NOMO-1 (cell line): ENCODE data around the gene LARP4.
"Not testable (repeated sequence)": the region's sequence is repeated elsewhere in the genome, so short reads cannot be mapped to it uniquely, and the experiment has no call there.

ENCODE experiments used
- DNase-seq, 2 experiments: peaks; one replicate each; lab custom pipeline; 2025; ENCODE audit not compliant: unreplicated experiment in 2 of 2; lab: John Stamatoyannopoulos, UW

The LARP4 gene

DNA sequence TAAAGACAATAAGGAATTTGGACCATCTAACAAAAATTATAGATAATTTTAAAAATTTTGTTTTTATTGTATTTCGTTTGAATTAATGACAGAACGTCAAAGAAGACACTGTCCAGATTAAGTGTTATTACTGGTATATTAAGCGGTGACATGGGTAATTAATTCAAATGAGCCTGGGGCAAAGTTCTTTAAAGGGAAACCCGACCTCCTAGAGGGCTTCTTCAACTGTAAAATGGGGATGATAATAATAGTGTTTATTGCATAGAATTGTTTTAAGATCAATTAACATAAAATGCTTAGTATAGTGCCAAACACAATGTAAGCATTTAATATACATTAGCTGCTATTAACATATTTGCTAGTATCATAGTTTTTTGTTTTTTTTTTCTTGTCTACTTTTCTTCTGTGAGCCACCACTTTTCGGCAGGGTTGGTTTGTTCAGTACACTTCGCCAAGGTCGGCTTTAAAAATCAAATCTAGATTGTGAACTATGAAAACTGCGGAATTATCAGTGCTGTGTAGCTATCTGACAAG lies 514 bp upstream of the LARP4 start:
- no peak for DNase-seq

DNA sequence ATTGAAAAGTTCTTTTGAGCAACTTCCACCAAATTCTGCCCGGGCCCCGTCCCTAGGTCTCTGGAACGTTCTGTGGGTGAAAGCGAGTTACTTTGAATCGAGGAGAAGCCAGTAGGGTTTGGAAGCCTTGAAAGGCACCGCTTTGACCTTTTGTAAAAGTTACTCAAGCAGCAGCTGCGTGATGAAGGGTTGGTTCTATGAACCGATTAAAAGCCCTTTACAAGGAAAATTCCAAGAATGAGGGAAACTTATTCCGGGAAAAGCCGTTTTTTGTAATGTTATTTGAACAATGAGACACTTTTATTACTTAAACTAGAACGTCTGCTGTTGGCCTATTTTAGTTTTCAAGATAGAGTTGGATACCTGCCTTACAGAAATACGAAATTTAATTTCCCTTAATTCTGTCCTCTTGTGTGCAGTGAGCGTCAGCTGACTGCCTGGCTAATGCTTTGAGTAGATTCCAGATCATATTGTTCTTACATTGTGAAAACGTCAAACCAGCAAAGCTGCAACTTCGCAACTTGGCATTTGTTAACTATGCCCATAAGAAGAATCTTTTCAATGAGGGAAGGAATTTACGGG lies 906 bp downstream of the LARP4 start:
- DNase-seq: no peak

DNA sequence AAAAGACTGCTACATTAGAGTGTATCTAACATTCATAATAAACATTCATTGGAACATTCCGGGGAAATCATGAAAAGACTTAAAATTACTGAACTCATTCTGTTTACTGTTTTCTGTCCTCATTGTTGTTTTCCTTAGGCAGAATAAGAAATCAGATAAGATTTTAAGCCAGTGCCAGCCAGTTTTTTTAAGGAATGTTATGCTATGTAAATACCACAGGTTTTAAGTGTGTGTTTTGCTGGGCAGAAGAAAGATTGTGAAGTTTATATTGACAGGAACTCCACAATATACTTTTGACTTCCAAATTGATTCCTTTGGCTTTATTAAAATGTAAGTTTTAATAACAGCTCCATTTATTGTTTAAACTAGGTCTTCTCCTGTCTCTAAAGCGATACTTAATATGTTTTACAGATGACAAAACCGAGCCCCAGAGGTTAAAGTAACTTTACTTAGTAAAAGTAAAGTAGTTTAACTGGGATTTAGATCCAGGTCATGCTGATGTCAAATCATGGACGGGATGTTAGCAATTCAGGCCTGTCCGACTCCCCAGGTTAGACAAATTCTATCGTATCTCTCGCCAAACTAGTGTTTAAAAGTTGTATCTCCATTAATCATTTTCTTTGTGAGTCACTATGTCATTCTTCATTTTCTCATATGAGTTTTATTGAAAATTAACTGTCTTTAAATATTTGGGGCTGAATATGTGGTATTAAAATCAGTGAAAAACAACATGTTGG lies 1.7 kb downstream of the LARP4 start:
- DNase-seq: no peak

DNA sequence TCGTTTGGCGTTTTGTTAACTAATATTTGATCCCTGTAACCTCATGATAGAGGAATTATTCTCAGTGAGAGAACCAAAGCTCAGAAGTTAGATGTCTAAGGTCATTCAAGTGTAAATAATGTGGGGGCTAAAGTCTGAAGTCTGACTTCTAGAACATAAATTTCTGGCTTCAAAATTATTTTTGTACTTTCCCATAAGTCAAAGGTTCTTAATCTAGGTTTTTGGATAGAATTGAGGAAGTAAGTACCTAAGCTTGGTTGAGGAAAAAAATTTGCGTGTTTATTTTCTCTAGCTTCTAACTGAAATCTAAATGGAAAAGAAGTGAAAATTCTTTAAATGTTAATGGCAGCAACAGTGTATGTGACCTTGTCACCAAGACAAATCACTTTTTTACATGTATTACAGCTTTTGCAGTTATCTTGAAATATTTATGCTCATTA lies 2.3 kb downstream of the LARP4 start:
- peak in 1 of 2 experiments; percentile 44 for DNase-seq

DNA sequence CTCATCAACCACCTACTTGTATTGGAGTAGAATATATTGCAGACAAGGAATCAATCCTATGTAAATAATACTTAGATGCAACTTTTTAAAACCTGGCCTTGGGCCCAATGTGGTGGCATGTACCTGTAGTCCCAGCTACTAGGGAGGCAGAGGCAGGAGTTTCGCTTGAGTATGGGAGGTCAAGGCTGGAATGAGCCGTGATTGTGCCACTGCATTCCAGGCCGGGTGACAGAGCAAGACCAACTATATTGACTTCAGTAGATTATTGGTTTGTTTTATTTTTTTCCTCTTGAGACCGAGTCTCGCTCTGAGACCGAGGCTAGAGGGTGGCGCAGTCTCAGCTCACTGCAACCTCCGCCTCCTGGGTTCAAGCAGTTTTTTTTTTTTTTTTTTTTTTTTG lies 3.6 kb downstream of the LARP4 start:
- DNase-seq: no peak

DNA sequence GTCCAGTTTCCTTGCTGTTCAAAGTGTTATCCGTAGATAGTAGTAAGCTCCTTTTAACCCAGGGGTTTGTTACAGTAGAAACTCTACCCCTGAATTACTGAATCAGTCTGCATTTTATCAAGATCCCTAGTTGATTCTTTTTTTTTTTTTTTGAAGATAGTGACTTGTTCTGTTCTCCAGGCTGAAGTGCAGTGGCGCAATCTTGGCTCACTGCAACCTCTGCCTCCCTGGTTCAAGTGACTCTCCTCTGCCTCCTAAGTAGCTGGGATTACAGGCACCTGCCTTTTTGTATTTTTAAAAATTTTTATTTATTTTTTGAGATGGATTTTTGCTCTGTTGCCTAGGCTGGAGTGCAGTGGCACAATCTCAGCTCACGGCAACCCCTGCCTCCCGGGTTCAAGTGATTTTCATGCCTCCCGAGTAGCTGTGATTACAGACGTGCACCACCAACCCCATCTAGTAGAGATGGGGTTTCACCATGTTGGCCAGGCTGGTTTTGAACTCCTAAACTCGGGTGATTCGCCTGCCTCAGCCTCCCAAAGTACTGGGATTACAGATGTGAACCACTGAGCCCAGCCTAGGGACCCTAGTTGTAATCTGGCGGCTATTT lies 10.5 kb downstream of the LARP4 start:
- DNase-seq: no peak

DNA sequence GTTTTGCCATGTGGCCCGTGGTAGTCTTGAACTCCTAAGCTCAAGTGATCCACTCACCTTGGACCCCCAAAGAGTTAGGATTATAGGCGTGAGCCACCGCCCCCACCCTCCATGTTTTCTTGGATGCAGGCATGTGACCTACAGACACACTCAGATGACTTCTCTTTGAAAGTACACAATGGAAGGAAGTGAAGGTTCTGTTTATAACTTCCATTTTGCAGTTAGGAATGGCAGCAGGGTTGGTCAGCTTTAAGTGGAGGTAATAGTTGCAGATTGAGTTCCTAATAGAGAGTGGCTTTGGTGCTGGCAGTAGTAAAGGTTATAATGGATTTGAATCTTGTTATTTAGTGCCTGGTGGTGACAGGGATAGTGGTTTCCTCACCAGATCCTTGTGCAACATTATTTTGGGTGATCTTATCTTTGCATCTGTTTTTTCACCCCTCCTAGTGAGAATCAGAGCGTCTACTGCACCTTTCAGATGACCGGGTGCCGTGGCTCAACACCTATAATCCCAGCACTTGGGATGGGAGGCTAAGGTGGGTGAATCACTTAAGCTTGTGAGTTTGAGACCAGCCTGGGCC lies 15.3 kb downstream of the LARP4 start:
- DNase-seq: no peak

DNA sequence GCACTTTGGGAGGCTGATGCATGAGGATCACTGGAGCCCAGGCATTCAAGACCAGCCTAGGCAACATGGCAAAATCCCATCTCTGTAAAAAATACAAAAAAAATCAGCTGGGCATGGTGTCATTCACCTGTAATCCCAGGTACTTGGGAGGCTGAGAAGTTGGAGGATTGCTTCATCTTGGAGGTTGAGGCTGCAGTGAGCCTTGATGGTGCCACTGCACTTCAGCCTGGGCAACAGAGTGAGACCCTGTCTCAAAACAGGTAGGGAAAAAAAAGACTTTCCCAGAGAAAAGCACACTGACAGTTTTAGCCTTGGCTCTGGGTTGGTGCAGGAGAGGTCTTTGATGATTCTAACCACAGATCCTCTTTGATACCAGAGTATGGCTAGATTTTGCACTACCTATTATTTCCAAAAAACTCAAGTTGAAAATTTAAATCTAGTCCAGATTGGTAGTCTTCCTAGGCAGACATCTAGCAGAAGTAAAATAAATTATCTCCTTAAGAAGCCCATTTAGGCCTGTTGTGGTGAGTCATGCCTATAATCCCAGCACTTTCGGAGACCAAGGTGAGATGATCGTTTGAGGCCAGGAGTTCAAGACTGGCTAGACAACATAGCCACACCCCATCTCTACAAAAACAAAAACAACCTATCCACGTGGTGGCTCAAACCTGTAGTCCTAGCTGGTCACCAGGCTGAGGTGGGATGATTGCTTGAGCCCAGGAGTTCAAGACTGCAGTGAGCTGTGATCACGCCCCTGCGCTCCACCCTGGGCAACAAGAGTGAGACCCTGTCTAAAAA lies 18.6 kb downstream of the LARP4 start:
- no peak for DNase-seq

DNA sequence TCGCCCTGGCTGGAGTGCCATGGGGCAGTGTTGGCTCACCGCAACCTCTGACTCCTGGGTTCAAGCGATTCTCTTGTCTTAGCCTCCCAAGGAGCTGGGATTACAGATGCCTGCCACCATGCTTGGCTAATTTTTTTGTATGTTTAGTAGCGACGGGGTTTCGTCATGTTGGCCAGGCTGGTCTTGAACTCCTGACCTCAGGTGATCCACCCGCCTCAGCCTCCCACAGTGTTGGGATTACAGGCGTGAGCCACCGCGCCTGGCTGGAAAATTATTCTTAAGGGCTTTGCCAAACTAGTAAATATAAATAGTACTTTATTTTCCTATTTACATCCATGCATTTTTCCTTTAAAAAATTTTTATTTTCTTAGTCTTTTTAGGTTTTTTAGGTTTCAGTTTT lies 22.2 kb downstream of the LARP4 start:
- not testable (repeated sequence) for DNase-seq

DNA sequence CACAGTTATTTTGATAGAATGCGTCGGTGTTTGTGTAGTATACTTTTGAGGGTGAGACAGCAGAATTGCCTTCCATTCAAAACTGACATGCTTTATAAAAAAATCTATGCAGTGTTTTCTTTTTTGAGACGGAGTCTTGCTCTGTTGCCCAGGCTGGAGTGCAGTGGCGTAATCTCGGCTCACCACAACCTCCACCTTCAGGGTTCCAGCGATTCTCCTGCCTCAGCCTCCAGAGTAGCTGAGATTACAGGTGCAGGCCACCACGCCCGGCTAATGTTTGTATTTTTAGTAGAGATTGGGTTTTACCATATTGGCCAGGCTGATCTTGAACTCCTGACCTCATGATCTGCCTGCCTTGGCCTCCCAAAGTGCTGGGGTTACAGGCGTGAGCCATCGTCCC lies 22.7 kb downstream of the LARP4 start:
- DNase-seq: not testable (repeated sequence)

DNA sequence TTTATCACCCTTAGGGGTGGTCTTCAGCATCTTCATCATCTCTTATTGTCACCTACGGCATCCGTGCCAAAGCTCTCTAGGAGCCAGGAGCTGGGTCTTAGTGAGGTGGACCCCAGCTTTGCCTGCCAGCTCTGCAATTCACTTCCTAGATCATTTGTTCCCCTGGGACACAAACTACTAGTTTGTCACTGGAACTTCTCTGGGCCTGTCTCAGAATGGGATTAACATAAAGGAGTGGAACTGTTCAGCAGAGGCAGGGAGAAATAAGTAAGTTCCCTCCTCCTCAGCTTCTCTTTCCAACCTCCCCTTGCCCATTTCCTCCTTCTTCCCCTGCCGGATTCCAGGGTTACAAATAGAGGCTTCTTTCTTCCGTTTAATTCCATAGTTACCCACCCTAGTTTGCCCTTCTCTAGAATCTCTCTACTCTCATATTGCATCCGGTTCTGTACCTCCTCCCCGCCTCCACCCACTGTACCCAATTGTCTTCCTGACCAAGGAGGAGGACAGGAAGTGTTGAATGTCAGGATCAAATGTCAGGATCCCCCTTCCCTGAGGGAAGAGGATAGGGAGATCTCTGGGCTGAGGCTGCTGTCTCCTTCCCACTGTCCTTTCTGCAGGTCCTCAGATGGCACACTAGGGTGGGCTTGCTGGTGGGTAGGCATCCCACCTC lies 25.0 kb downstream of the LARP4 start:
- DNase-seq: no peak

DNA sequence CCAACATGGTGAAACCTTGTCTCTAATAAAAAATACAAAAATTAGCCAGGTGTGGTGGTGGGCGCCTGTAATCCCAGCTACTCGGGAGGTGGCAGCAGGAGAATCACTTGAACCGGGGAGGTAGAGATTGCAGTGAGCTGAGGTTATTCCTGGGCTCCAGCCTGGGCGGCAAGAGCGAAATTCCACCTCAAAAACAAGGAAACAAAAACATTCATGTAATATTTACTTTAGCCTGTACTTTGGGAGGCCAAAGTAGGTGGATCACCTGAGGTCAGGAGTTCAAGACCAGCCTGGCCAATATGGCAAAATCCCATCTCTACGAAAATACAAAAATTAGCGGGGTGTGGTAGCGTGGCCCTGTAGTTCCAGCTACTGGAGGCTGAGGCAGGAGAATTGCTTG lies 31.0 kb downstream of the LARP4 start:
- not testable (repeated sequence) for DNase-seq

DNA sequence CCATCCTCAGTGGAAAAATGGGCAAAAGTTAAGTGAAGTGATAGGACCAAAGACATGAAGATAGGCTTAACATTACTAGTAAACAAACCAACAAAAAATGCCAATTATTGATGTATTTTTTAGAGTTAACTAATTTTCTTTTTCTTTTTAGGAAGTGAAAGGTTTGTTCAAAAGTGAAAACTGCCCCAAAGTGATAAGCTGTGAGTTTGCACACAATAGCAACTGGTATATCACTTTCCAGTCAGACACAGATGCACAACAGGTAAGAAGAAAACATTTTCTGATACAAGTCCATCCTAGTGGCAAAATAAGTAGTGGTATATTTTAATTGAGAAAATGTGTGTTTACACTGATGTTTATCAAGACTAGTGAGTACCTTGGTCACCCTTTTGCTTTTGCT lies 39.6 kb downstream of the LARP4 start:
- no peak for DNase-seq

DNA sequence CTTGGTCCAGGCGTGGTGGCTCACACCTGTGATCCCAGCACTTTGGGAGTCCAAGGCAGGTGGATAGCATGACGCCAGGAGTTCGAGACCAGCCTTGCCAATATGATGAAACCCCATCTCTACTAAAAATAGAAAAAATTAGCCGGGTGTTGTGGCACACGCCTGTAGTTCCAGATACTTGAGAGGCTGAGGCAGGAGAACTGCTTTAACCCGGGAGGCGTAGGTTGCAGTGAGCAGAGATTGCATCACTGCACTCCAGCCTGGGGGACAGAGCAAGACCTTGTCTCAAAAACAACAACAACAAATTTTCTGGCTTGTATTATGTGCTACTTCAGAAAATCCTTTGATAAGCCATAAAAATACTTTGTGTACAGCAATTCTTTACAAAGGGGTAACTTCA lies 41.1 kb downstream of the LARP4 start:
- DNase-seq: no peak

DNA sequence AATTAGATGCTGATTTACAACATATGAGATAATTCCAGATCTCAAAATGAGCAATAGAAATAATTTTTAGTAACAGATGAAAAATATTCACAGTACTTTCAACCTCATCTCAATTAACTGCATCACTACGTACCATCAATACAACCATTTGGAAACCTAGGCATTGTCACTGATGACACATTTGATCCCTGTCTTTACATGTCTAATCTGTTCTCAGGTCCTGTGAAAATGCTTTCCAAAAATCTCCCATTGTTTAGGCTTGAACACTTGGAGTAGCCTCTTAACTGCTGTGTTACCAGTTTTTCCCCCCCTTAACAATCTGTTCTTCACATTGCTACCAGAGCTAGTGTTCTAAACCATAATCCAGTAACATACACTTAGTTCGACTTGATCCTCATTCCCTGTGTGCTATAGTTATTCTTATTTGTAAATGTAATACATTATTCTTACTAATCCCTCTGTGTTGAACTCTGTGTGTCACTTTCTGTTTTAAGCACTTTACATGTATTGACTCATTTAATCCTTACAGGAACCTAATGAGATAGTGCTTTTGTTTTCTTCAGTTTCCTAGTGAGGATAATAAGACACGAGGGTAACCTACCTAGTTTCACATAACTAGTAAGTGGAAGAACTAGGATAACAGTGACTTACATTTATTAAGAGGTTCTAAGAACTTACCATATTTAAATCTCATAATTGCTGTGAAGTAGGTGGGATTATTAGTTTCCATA lies 41.7 kb downstream of the LARP4 start:
- no peak for DNase-seq

DNA sequence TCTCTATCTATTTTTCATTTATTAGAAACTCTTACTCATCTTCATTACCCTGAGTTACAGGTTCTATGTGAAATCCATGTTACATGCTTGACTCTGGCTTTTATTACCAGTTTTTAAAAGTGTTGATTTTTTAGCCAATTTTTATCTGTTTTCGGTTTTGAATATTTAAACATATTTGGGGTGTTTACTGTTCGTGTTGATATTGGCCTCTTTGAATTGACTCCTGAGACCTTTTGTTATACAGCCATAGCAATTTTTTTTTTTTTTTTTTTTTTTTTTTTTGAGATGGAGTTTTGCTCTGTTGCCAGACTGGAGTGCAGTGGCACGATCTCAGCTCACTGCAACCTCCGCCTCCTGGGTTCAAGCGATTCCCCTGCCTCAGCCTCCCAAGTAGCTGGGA lies 49.0 kb downstream of the LARP4 start:
- DNase-seq: not testable (repeated sequence)

DNA sequence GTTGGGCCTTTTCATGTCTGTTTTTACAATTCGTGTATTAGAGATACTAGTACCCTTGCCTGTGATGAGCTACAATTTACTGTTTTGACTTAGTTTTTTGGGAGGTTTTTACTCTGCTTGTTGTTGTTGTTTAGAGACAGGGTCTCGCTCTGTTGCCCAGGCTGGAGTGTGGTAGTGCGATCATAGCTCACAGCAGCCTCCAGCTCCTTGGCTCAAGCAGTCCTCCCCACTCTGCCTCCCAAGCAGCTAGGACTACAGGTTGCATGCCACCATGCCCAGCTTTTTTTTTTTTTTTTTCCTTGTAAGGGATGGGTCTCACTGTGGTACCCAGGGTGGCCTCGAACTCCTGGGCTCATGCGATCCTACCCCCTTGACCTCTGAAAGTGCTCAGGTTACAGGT lies 52.1 kb downstream of the LARP4 start:
- DNase-seq: no peak

DNA sequence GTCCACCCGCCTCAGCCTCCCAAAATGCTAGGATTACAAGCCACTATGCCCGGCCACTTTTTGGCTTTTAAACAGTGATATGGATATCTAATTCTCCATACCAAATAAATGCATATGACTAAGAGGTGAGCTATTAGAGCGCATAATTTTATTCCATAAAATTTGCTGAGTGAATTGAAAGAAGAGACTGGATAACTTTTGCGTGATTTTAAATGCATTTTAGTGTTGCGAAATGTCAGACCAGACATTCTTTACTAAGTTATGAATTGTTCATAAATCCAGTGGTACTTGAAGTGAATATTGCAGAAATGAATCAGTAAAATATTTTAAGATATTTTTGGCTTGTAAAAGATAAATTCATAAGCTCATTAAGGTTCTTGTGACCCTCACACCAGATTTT lies 53.2 kb downstream of the LARP4 start:
- DNase-seq: no peak

DNA sequence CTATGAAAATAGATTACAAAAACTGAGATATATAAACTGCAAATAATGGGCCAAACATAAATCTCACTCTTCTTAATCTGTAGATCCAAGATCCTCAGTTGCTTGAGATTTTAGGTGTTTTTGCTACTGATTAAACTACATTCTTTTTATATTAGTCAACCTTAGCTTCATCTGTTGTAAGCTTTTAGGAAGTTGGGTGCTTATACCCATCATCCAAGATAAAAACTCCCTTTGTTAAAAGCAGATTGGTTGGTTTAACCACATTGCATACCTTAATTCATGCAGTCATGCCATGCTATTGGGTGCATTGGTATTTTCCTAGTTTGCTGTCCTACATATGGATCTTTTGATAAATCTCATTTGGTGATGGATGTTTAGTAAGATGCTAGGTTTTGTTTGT lies 57.9 kb downstream of the LARP4 start:
- DNase-seq: no peak

DNA sequence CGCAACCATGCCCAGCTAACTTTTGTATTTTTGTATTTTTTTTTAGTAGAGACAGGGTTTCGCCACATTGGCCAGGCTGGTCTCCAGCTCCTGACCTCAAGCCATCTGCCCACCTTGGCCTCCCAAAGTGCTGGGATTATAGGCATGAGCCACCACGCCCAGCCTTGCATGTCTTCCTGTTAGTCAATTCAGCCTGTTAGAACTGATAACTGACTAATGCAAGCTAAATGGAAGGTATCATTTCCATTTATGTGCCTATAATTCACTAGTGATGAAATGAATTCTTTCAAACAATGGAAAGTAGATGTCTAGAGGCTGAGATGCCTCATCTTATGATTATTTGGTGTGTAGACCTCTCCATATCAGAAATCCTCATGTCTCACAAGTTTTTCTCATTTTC lies 66.8 kb downstream of the LARP4 start:
- no peak for DNase-seq
